Fibroblast of mammary gland (primary cell): Measurements from ENCODE around the gene SPATA31C2.

Source experiments
- DNase-seq: peaks from one replicate; pipeline ENCODE4 v3.0.0-alpha.2; 2010; ENCODE audit warnings: low read depth
- H3K4me3 ChIP-seq: 2 replicates; pipeline ENCODE4 v1.5.1; 2011; ENCODE audit warnings: low read depth, mild to moderate bottlenecking, low read length, moderate library complexity; ENCODE audit not compliant: control insufficient read depth
- TF ChIP-seq, protein P1 (sequence below): conservative IDR thresholded peaks from 2 replicates; pipeline ENCODE4 v1.5.1; 2011; ENCODE audit warnings: low read depth, low read length, inconsistent platforms; ENCODE audit not compliant: control insufficient read depth, insufficient read depth

SPATA31C2 gene

DNA sequence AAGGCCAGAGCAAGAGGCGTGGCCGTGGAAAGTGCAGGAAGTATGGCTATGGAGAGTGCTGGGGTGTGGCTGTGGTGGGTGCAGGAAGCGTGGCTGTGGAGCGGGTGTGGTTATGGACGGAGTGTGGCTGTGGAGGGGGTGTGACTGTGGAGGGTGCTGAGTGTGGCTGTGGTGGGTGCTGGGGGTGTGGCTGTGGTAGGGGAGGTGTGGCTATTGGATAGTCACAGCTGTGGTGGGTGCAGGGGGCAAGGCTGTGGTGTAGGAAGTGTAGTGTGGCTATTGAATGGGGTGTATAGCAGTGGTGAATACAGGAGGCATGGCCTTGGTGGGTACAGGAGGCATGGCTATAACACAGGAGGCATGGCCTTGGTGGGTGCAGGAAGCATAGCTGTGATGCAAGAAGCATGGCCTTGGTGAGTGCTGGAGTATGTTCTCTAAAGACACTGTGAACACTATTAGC lies 40.8 kb upstream of the SPATA31C2 start:
- DNase-seq: no peak
- no peak overlapping the region for H3K4me3 ChIP-seq
- TF ChIP-seq, protein P1, sequence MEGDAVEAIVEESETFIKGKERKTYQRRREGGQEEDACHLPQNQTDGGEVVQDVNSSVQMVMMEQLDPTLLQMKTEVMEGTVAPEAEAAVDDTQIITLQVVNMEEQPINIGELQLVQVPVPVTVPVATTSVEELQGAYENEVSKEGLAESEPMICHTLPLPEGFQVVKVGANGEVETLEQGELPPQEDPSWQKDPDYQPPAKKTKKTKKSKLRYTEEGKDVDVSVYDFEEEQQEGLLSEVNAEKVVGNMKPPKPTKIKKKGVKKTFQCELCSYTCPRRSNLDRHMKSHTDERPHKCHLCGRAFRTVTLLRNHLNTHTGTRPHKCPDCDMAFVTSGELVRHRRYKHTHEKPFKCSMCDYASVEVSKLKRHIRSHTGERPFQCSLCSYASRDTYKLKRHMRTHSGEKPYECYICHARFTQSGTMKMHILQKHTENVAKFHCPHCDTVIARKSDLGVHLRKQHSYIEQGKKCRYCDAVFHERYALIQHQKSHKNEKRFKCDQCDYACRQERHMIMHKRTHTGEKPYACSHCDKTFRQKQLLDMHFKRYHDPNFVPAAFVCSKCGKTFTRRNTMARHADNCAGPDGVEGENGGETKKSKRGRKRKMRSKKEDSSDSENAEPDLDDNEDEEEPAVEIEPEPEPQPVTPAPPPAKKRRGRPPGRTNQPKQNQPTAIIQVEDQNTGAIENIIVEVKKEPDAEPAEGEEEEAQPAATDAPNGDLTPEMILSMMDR: no peak

DNA sequence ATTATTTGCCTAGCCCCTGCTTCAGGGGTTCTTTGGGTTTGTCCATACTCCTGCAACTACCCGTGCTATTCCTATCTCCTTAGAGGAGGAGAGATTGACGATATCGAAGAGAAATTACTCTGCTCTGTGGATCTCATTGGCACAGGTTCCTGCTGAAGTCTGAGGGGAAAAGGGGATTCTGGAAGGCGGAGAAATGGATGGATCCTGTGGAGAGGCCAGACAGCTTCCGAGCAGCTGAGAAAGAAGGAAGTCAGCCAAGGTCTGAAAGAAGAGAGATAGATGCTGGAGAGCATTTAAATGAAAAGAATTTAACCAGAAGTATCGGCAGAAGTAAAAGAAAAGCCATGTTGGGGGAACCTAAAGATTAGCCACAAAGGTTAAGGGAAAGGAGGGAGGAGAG lies 40.4 kb upstream of the SPATA31C2 start:
- DNase-seq: no peak
- TF ChIP-seq, protein P1: no peak
- no peak overlapping the region for H3K4me3 ChIP-seq

DNA sequence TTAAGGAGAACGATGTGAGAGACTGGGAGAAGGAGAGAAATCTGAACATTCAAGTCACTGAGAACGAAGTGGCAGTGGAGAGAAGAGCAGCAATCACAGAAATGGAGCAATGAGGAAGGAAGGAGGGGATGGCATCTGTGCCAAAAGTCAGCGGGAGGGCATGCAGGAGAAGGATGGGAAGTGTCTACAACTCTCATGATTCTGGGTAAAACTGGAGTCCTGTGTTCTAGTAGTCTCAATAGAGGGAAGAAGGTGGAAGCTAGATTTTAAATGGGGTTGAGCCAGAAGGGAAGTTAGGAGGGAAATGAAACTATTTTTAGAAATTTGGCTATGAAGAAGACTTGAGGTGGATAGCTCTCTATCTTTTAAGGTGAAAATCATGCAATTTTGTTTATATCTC lies 39.1 kb upstream of the SPATA31C2 start:
- no peak for DNase-seq
- TF ChIP-seq, protein P1: no peak
- no peak overlapping the region for H3K4me3 ChIP-seq

DNA sequence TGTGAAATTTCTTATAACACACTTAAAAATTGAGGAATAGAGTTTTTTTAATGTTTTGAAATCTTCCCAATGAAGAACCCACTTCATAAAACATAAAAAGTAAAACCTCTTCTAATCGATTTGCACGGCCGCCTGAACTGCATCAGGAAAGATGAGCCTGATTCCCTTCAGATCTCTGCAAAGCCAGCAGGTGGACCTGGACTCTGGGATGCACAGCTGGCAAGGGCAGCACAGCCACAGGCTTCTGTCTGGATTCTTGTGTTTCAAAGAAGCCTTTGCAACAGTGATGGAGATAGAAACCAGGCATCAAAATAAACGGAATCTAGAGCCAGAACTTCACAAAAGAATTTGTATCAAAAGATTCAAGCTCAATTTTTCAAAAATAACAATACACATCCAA lies 36.0 kb upstream of the SPATA31C2 start:
- DNase-seq: no peak
- TF ChIP-seq, protein P1: no peak
- H3K4me3 ChIP-seq: no peak overlapping the region

DNA sequence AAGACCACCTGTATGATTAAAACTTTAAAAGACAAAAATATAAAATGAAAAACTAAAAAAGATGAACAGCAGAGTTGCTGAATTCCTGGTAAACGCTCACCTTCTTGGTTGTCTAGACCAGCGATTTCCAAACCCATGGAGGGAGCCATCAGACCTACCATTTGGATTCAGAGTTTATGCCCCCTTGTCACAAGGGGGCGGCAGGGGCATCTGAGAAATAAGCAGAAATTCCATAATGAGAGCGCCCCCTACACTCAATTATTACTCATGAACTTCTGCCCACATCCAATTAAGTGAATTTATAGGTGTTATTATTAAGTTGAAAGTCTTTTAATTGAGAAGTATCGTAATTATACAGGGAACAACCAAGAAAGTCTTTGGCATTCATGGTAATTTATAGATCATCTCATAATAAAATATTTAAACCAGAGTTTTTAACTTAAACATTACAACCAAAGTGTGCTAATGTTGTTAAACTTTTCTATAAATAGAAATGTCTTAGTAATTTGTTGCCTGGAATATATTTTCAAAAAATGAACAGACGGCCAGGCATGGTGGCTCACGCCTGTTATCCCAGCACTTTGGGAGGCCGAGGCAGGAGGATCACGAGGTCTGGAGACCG lies 35.2 kb upstream of the SPATA31C2 start:
- H3K4me3 ChIP-seq: no peak overlapping the region
- TF ChIP-seq, protein P1: peak; percentile 93
- peak; percentile 81 for DNase-seq

DNA sequence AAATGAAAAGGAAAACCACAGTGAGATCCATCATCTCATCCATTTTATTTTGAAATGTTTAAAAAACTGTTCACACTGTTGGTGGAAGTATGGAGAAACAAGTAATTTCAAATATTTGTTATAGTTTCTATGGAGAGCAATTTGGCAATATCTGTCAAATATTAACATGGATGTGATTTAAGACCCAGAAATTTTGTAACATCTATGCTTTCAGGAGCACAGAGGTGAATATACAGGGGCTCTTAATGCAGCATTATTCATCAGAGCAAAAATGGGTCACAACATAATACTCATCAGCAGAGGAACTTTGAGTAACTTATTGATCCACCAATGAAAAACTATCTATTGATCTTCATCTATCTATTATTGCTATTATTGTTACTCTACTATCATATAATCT lies 31.4 kb upstream of the SPATA31C2 start:
- no peak for DNase-seq
- TF ChIP-seq, protein P1: no peak
- no peak overlapping the region for H3K4me3 ChIP-seq

DNA sequence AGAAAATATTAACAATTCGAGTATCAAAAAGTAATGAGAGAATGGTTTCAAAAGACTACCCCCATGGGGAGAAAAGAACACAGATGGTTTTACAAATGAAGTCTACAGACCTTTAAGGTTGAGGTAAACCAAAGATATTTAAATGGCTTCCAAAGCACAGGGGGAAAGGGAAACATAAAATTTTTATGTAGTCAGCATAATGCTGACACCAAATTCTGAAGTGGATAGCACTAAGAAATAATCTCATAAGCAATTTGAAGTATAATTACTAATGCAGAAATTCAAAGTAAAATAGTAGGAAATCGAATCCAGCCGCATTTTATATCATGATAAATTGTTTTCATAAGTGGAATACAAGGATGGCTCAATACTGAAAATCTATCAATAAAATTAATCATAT lies 30.3 kb upstream of the SPATA31C2 start:
- TF ChIP-seq, protein P1: no peak
- DNase-seq: no peak

More for the DNA sequence above, 30.3 kb upstream of the SPATA31C2 start:
- no peak overlapping the region for H3K4me3 ChIP-seq
